Fibroblast of lung (primary cell): ENCODE data around the gene CH25H. TPM values are rescaled to one million over a fixed set of nuclear protein-coding genes. Genes with fewer than 3 reads are reported as not detected.

ENCODE experiments used
- DNase-seq, 2 donors: peaks; one replicate each; pipeline versions ENCODE4 v3.0.0 to v3.0.0-alpha.2; 2010; ENCODE audit warnings: low read depth in 2 of 2
- H2AFZ ChIP-seq: 2 replicates; pipeline ENCODE4 v1.5.1; 2012; ENCODE audit warnings: low read length, control low read depth, inconsistent platforms
- H3K27ac ChIP-seq: 2 replicates; pipeline ENCODE4 v1.5.1; 2011; ENCODE audit warnings: low read length, control low read depth; ENCODE audit not compliant: insufficient read depth
- H3K27me3 ChIP-seq: 2 replicates; pipeline ENCODE4 v1.5.1; 2011; ENCODE audit warnings: mild to moderate bottlenecking, low read length; ENCODE audit not compliant: control insufficient read depth, insufficient read depth
- H3K36me3 ChIP-seq: 2 replicates; pipeline ENCODE4 v1.5.1; 2011; ENCODE audit warnings: low read length; ENCODE audit not compliant: control insufficient read depth, insufficient read depth
- H3K4me1 ChIP-seq: 2 replicates; pipeline ENCODE4 v1.5.1; 2011; ENCODE audit warnings: low read length; ENCODE audit not compliant: control insufficient read depth, insufficient read depth; ENCODE audit errors: extremely low read depth
- H3K4me2 ChIP-seq: 2 replicates; pipeline ENCODE4 v1.5.1; 2011; ENCODE audit warnings: low read length, control low read depth; ENCODE audit not compliant: insufficient read depth; ENCODE audit errors: extremely low read depth
- H3K4me3 ChIP-seq, 4 experiments: fragments of 200-600 bp in 1 of 4; sonication (generic) in 1 of 4; replicated peaks in 1 of 4; 2 replicates each; pipeline ENCODE4 v1.5.1; 2011 to 2016; ENCODE audit warnings: low read length in 4 of 4, low read depth in 3 of 4, mild to moderate bottlenecking in 3 of 4, control low read depth in 2 of 4, inconsistent platforms in 1 of 4, mixed read lengths in 1 of 4; ENCODE audit not compliant: insufficient read depth in 1 of 4; ENCODE audit errors: control extremely low read depth in 1 of 4
- H3K79me2 ChIP-seq: 2 replicates; pipeline ENCODE4 v1.5.1; 2012; ENCODE audit warnings: mild to moderate bottlenecking, low read length, inconsistent platforms; ENCODE audit not compliant: control insufficient read depth, insufficient read depth
- H3K9ac ChIP-seq: 2 replicates; pipeline ENCODE4 v1.5.1; 2011; ENCODE audit warnings: mild to moderate bottlenecking, low read length, control low read depth; ENCODE audit not compliant: insufficient read depth
- H3K9me3 ChIP-seq: 2 replicates; pipeline ENCODE4 v1.5.1; 2012; ENCODE audit warnings: low read depth, low read length; ENCODE audit not compliant: control insufficient read depth, insufficient read depth
- H4K20me1 ChIP-seq: 2 replicates; pipeline ENCODE4 v1.5.1; 2011; ENCODE audit warnings: low read length; ENCODE audit not compliant: control insufficient read depth, insufficient read depth; ENCODE audit errors: extremely low read depth
- EZH2 ChIP-seq: IDR thresholded peaks from 2 replicates; pipeline ENCODE4 v1.5.1; 2012; ENCODE audit warnings: low read length, control low read depth, mild to moderate bottlenecking; ENCODE audit errors: missing control alignments
- polyA plus RNA-seq, 2 donors: library from polyadenylated mRNA; depleted of rRNA in 1 of 2; stranded (reverse) in 1 of 2; unstranded in 1 of 2; fragments of >200 nt; gene quantifications; 2 replicates each; pipeline ENCODE4 v1.2.1, GENCODE V29; 2011 to 2012; ENCODE audit warnings: missing spikeins in 1 of 2
- total RNA-seq: library from RNA; depleted of rRNA; stranded (reverse); fragments of >200 nt; gene quantifications from 2 replicates; pipeline ENCODE4 v1.2.1, GENCODE V29; 2014
- TF ChIP-seq, protein P1 (sequence below), 2 donors: IDR thresholded peaks in 1 of 2; conservative IDR thresholded peaks in 1 of 2; 1 replicate in 1 of 2; 2 replicates in 1 of 2; pipeline ENCODE4 v1.5.1; 2011 to 2012; ENCODE audit warnings: low read length in 2 of 2, control low read depth in 1 of 2, inconsistent platforms in 1 of 2, low read depth in 1 of 2, mild to moderate bottlenecking in 1 of 2

The CH25H gene
- total and polyA plus RNA-seq, 2 donors (not counting 1 experiment from before 2014, with no cell fraction given), result 1.7 to 17.7 TPM

DNA sequence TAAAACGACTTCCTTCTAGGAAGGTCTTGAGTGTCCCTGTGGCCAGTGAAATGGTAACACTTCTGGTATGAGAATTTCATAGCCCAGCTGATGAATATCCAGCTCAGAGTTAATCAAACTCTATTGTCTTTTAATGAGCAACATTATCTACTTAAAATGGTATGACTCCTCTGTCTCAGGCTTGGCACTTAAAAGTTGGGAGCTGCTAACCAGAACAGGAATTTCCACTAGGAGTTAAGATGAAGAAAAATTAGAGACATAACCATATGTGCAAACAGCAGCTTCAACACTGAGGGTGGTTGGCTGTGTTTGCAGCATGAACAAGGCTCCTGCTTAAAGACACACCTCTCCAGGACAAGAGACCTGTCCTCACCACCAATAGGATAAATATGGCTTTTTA lies 46.8 kb downstream of the CH25H start:
- peaks cover 3% of the 10 kb centered on the region for H3K27me3 ChIP-seq
- H3K4me1 ChIP-seq, result no peaks in the 10 kb centered on the region
- H3K36me3 ChIP-seq, result no peaks in the 10 kb centered on the region
- H2AFZ ChIP-seq, result no peak overlapping the region
- H4K20me1 ChIP-seq, result no peaks in the 10 kb centered on the region
- H3K79me2 ChIP-seq, result no peaks in the 10 kb centered on the region
- no peak overlapping the region for H3K27ac ChIP-seq
- TF ChIP-seq, protein P1, sequence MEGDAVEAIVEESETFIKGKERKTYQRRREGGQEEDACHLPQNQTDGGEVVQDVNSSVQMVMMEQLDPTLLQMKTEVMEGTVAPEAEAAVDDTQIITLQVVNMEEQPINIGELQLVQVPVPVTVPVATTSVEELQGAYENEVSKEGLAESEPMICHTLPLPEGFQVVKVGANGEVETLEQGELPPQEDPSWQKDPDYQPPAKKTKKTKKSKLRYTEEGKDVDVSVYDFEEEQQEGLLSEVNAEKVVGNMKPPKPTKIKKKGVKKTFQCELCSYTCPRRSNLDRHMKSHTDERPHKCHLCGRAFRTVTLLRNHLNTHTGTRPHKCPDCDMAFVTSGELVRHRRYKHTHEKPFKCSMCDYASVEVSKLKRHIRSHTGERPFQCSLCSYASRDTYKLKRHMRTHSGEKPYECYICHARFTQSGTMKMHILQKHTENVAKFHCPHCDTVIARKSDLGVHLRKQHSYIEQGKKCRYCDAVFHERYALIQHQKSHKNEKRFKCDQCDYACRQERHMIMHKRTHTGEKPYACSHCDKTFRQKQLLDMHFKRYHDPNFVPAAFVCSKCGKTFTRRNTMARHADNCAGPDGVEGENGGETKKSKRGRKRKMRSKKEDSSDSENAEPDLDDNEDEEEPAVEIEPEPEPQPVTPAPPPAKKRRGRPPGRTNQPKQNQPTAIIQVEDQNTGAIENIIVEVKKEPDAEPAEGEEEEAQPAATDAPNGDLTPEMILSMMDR (conservative IDR thresholded peaks at IDR 0.05 in 1 of 2, IDR thresholded peaks at IDR 0.05 in 1 of 2; ENCODE audit: low read depth in 1 of 2, low read length in 2 of 2), result no peak
- TF ChIP-seq EZH2, result no peak
- no peaks in the 10 kb centered on the region for H3K9me3 ChIP-seq
- peak in 1 of 2 donors; percentile 18 for DNase-seq
- no peak overlapping the region for H3K4me2 ChIP-seq
- H3K4me3 ChIP-seq, result no peak overlapping the region
- no peak overlapping the region for H3K9ac ChIP-seq

DNA sequence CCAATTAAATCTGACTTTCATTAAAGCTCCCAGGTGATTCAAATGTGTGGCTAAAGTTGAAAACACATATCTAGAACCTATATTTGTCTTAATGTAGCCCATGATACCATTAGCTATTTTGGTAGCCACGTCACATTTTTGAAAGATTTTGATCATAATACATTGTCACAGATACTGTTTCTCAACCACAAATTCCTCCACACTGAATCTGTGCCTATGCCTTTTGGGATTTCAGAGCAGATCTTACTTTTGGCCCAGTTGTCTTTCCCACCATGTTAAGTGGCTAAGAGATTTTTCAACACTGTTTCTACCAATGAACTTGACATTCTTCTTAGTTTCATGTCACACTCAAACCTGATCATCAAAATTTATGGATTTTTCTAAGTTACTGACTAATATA lies 47.4 kb downstream of the CH25H start:
- Histone ChIP-seq H3K4me1 (no peaks in the 10 kb centered on the region), H3K9me3 (no peaks in the 10 kb centered on the region), H2AFZ (no peak overlapping the region), H4K20me1 (no peaks in the 10 kb centered on the region), H3K4me3 (no peak overlapping the region), H3K4me2 (no peak overlapping the region), H3K79me2 (no peaks in the 10 kb centered on the region), H3K27ac (no peak overlapping the region), H3K9ac (no peak overlapping the region), H3K36me3 (no peaks in the 10 kb centered on the region), H3K27me3 (no peaks in the 10 kb centered on the region)
- peak in 1 of 2 donors; percentile 22 for DNase-seq
- TF ChIP-seq EZH2, result no peak
- TF ChIP-seq, protein P1 (conservative IDR thresholded peaks at IDR 0.05 in 1 of 2, IDR thresholded peaks at IDR 0.05 in 1 of 2; ENCODE audit: low read depth in 1 of 2, low read length in 2 of 2), result no peak

DNA sequence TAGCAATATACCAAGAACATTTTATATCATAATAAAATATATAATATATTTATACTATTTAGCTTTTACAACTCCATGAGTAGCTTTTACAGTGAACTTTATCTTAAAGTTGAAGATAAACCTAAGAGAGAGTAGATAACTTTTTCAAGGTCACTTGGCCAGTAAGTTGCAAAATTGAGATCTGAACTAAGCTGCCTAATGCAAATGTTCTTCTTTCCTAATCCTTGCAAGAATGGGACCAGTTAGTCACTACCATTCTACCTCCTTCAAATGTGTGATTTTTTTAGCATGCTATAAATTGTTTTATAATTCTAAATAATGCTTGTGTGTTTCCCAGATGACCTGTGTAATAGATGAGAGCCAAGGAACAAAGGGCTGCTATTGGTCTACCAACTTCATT lies 47.8 kb downstream of the CH25H start:
- H3K36me3 ChIP-seq, result no peaks in the 10 kb centered on the region
- H3K9ac ChIP-seq, result no peak overlapping the region
- TF ChIP-seq, protein P1 (conservative IDR thresholded peaks at IDR 0.05 in 1 of 2, IDR thresholded peaks at IDR 0.05 in 1 of 2; ENCODE audit: low read depth in 1 of 2, low read length in 2 of 2), result no peak
- TF ChIP-seq EZH2, result no peak
- H3K4me2 ChIP-seq, result no peak overlapping the region
- no peak overlapping the region for H3K4me3 ChIP-seq
- H3K9me3 ChIP-seq, result no peaks in the 10 kb centered on the region
- H2AFZ ChIP-seq, result no peak overlapping the region
- no peak for DNase-seq
- H3K4me1 ChIP-seq, result no peaks in the 10 kb centered on the region
- no peaks in the 10 kb centered on the region for H3K27me3 ChIP-seq
- H3K79me2 ChIP-seq, result no peaks in the 10 kb centered on the region
- no peak overlapping the region for H3K27ac ChIP-seq
- H4K20me1 ChIP-seq, result no peaks in the 10 kb centered on the region
